ENCODE measurements around the gene ASB10. TPM values are rescaled to one million over a fixed set of nuclear protein-coding genes. Genes with fewer than 3 reads are reported as not detected.

ASB10 gene
- total RNA-seq, 3 donors from 2014 or later (not counting 1 experiment from before 2014, with no cell fraction given) = not detected

GRCh38 chr7:151135525-151135845, 51.6 kb downstream of the ASB10 start:
- intact Hi-C loops (cut with micrococcal nuclease) = no loop called here
- 95% methylated on average over 5 of the region's 5 CpGs for WGBS (ENCODE audit: insufficient coverage)
- H3K9me3 Mint-ChIP-seq = no peaks in the 10 kb centered on the region
- H3K9me3 ChIP-seq (ENCODE audit: control insufficient read depth, insufficient read depth, low read length) = no peaks in the 10 kb centered on the region
- H3K36me3 ChIP-seq (ENCODE audit: control insufficient read depth, insufficient read depth, low read length) = peaks cover 6% of the 10 kb centered on the region
- H3K4me3 ChIP-seq (ENCODE audit: low read length) = no peak overlapping the region
- H3K4me1 Mint-ChIP-seq = no peaks in the 10 kb centered on the region
- H3K27ac Mint-ChIP-seq = no peak overlapping the region
- TF ChIP-seq, protein P1, sequence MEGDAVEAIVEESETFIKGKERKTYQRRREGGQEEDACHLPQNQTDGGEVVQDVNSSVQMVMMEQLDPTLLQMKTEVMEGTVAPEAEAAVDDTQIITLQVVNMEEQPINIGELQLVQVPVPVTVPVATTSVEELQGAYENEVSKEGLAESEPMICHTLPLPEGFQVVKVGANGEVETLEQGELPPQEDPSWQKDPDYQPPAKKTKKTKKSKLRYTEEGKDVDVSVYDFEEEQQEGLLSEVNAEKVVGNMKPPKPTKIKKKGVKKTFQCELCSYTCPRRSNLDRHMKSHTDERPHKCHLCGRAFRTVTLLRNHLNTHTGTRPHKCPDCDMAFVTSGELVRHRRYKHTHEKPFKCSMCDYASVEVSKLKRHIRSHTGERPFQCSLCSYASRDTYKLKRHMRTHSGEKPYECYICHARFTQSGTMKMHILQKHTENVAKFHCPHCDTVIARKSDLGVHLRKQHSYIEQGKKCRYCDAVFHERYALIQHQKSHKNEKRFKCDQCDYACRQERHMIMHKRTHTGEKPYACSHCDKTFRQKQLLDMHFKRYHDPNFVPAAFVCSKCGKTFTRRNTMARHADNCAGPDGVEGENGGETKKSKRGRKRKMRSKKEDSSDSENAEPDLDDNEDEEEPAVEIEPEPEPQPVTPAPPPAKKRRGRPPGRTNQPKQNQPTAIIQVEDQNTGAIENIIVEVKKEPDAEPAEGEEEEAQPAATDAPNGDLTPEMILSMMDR (IDR thresholded peaks at IDR 0.05) = no peak
- no peaks in the 10 kb centered on the region for H3K27me3 ChIP-seq (ENCODE audit: control insufficient read depth, insufficient read depth, low read length)
- no peaks in the 10 kb centered on the region for H3K36me3 Mint-ChIP-seq
- no peak overlapping the region for H3K4me3 Mint-ChIP-seq
- DNase-seq = no peak
- no peaks in the 10 kb centered on the region for H3K4me1 ChIP-seq (ENCODE audit: control insufficient read depth, insufficient read depth, low read length)
- no peaks in the 10 kb centered on the region for H3K27me3 Mint-ChIP-seq (ENCODE audit: low read depth in 2 of 2)
- H3K27ac ChIP-seq (ENCODE audit: low read length) = no peak overlapping the region
- no peak for ATAC-seq

- no peak overlapping the region for H3K27ac Mint-ChIP-seq
- no peak overlapping the region for H3K4me3 ChIP-seq (ENCODE audit: low read length)
- no peaks in the 10 kb centered on the region for H3K9me3 ChIP-seq (ENCODE audit: control insufficient read depth, insufficient read depth, low read length)
- ATAC-seq (no peak), DNase-seq (no peak)
- H3K36me3 ChIP-seq (ENCODE audit: control insufficient read depth, insufficient read depth, low read length) = peaks cover 9% of the 10 kb centered on the region
- H3K27ac ChIP-seq (ENCODE audit: low read length) = no peak overlapping the region
- no peaks in the 10 kb centered on the region for H3K27me3 ChIP-seq (ENCODE audit: control insufficient read depth, insufficient read depth, low read length)
- no peak overlapping the region for H3K4me3 Mint-ChIP-seq
- intact Hi-C loops (cut with micrococcal nuclease) = no loop called here
- no peaks in the 10 kb centered on the region for H3K4me1 ChIP-seq (ENCODE audit: control insufficient read depth, insufficient read depth, low read length)
- H3K4me1 Mint-ChIP-seq = no peaks in the 10 kb centered on the region
- H3K9me3 Mint-ChIP-seq = no peaks in the 10 kb centered on the region
- no peaks in the 10 kb centered on the region for H3K27me3 Mint-ChIP-seq (ENCODE audit: low read depth in 2 of 2)
- no peaks in the 10 kb centered on the region for H3K36me3 Mint-ChIP-seq
- TF ChIP-seq, protein P1 (IDR thresholded peaks at IDR 0.05) = no peak
- 96% methylated on average over 13 of the region's 14 CpGs for WGBS (ENCODE audit: insufficient coverage)
Measured at GRCh38 chr7:151134743-151135524, 52.1 kb downstream of the ASB10 start.

- WGBS (ENCODE audit: insufficient coverage) = 94% methylated on average over 24 of the region's 24 CpGs
- no peaks in the 10 kb centered on the region for H3K9me3 Mint-ChIP-seq
Measured at GRCh38 chr7:151133986-151134742, 52.9 kb downstream of the ASB10 start.

More at GRCh38 chr7:151133986-151134742, 52.9 kb downstream of the ASB10 start:
- Mint-ChIP-seq H3K4me3 (no peak overlapping the region), H3K36me3 (no peaks in the 10 kb centered on the region), H3K4me1 (no peaks in the 10 kb centered on the region), H3K27ac (no peak overlapping the region), H3K27me3 (ENCODE audit: low read depth in 2 of 2) (no peaks in the 10 kb centered on the region)
- Histone ChIP-seq H3K27ac (ENCODE audit: low read length) (no peak overlapping the region), H3K36me3 (ENCODE audit: control insufficient read depth, insufficient read depth, low read length) (peaks cover 9% of the 10 kb centered on the region), H3K4me1 (ENCODE audit: control insufficient read depth, insufficient read depth, low read length) (no peaks in the 10 kb centered on the region), H3K9me3 (ENCODE audit: control insufficient read depth, insufficient read depth, low read length) (no peaks in the 10 kb centered on the region), H3K4me3 (ENCODE audit: low read length) (no peak overlapping the region), H3K27me3 (ENCODE audit: control insufficient read depth, insufficient read depth, low read length) (no peaks in the 10 kb centered on the region)
- TF ChIP-seq, protein P1 (IDR thresholded peaks at IDR 0.05) = no peak
- intact Hi-C loops (cut with micrococcal nuclease) = no loop called here
- ATAC-seq (no peak), DNase-seq (no peak)

Measured in natural killer cell (primary cell).